ENCODE measurements around the gene AREG. TPM values are rescaled to one million over a fixed set of nuclear protein-coding genes. Genes with fewer than 3 reads are reported as not detected.
"Not testable (repeated sequence)": the region's sequence is repeated elsewhere in the genome, so short reads cannot be mapped to it uniquely, and the experiment has no call there.

The AREG gene, protein sequence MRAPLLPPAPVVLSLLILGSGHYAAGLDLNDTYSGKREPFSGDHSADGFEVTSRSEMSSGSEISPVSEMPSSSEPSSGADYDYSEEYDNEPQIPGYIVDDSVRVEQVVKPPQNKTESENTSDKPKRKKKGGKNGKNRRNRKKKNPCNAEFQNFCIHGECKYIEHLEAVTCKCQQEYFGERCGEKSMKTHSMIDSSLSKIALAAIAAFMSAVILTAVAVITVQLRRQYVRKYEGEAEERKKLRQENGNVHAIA
- total RNA-seq, result 5.6 and 7.7 TPM in 2 replicates

DNA sequence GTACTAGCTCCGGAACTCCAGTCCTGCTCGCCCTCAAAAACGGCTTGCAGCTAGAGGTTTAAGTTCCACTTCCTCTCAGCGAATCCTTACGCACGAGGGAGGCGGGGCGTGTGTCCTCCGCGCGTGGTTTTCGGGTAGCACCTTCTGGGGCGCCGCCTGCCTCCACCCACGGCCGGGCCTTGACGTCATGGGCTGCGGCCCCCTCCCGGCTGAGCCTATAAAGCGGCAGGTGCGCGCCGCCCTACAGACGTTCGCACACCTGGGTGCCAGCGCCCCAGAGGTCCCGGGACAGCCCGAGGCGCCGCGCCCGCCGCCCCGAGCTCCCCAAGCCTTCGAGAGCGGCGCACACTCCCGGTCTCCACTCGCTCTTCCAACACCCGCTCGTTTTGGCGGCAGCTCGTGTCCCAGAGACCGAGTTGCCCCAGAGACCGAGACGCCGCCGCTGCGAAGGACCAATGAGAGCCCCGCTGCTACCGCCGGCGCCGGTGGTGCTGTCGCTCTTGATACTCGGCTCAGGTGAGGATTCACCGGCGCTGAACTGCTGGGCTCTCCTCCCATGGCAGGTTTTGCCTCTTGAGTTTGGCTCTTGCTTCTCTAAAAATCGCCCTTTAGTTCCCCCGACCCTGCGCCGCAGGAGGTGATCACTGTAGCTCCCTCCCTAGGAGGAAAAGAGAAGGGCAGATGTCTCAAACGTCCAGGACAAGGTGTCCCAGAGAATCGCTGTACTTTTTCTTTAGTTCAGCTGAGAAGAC lies at the start of gene AREG:
Gene AREG (plus strand): TSS at position 246 of the 752 bp plus-strand sequence. CDS start 210 bp downstream, at position 456.
- no peak for DNase-seq (ENCODE audit: extremely low read depth, low read depth, low spot score)

DNA sequence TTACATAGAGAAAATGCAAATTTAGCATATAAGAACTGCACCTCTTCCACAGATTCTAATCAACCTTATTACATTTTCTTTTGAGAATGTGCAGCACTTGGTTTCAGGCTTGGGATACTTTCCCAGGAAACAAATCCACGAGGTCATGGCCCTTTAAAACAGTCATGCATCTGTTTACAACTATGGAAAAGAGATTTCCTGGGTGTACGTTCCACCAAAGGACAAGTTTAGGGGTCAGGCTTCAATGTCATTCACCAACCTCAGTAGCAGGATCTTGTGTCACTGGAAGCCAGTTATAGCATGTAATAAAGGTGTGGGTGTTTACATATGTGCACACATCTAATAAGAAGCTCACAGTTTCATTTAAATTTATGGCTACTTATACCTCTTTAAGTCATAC lies 49.3 kb upstream of the AREG start:
- DNase-seq (ENCODE audit: extremely low read depth, low read depth, low spot score), result no peak

DNA sequence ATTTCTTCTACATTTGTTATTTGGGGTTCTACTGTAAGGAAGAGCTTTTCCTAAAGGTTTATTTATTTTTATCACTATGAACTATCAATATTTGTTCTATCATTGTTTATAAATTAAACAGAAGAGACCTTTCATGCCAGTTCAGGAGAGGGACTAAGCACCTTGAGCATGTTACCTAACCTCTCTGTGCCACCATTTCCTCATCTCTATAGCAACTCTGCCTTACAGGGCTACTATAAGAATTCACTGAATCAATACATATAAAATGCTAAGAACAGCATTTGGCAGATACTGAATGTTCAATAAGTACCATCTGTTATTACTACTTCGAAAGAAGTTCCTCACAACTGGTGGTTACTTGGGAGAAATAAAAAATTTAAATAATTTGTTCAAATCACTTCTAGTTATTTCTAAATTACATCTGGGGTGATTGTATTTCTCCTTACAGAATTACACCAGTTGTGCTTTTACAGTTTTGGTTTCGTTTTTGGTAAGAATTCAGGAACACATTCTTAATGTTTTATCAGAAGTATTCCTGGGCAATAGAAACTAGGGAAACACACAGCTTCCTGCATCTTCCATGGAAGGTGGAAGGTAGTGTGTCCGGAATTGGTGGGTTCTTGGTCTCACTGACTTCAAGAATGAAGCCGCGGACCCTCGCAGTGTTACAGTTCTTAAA lies 47.0 kb upstream of the AREG start:
- DNase-seq (ENCODE audit: extremely low read depth, low read depth, low spot score), result no peak

DNA sequence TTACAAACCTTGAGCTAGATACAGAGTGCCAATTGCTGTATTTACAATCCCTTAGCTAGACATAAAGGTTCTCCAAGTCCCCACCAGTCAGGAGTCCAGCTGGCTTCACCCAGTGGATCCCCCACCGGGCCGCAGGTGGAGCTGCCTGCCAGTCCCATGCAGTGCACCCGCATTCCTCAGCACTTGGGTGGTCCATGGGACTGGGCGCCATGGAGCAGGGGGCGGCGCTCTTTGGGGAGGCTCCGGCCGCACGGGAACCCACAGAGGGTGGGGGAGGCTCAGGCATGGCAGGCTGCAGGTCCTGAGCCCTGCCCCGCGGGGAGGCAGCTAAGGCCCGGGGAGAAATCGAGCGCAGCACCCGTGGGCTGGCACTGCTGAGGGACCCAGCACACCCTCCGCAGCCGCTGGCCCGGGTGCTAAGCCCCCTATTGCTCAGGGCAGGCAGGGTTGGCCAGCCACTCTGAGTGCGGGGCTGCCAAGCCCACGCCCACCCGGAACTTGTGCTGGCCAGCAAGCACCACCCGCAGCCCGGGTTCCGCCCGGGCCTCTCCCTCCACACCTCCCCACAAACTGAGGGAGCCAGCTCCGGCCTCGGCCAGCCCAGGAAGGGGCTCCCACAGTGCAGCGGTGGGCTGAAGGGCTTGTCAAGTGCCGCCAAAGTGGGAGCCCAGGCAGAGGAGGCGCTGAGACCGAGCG lies 45.9 kb upstream of the AREG start:
- DNase-seq (ENCODE audit: extremely low read depth, low read depth, low spot score), result not testable (repeated sequence)

DNA sequence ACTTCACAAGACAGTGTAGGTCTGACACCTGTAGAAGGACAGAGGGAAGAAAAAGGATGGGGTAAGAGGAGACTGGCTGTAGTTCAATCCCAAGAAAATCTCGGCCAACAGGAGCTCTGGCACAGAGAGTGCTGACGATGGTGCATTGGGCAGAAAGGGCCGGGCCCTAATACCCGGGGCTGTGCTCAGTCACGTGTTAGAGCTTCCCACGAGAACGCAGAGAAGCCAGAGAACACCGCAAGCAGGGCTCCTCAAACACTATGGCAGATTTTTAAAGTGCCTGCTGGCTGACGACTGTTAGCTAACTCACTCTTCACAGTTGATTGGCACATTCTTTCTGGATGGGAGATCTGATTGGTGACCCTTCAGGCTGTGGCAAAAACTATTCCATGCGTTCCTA lies 44.5 kb upstream of the AREG start:
- DNase-seq (ENCODE audit: extremely low read depth, low read depth, low spot score), result no peak

DNA sequence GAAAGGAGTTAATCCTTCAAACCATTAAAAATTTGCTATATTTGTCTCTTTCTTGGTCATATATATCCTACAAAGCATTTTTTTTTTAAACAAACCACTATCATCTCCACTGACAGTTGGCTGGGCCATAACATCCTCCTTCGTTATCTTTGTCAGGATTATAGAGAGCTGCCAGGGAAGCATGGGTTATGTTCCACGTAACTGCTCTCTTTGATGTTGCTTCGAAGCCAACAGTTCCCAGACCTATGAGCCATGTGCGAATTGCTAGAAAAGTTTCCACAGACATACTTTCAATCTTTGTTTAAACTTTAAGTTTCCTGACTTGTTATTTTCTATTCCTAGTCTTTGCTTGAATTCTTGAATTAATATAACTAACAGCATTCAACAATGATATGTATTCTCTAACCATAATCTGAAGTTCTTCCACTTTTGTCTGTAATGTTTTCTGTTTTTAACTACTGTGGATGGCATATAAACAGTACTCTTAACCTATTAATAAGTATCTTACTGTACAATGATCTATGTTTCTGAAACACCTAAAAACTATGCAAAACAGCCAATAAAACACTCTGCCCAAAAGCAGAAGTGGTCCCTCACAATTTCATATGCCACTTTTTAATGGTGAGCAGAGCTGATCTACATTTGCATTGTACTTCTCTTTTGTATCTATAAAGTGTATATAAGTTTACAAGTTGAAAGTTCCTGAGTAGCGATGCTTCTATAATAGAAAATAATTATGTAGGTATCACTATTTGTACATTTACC lies 42.1 kb upstream of the AREG start:
- no peak for DNase-seq (ENCODE audit: extremely low read depth, low read depth, low spot score)

DNA sequence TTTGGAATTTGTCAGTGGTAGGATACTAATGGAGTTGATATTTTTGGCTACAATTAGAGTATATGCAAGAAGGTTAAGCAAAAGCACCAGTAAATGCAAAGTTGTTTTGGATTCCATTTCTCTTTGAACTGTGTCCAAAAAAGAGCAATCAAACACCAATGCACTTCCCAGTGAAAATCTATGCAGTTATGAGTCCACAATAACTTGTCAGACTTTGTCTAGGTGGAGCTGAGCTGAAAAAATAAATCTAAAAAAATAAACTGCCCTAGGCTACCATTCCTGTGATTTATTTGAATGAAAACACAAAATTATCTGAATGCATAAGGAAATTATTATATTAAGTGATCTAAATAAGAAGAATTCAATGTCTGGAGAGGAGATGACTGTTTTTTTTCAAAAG lies 37.0 kb upstream of the AREG start:
- DNase-seq (ENCODE audit: extremely low read depth, low read depth, low spot score), result no peak

DNA sequence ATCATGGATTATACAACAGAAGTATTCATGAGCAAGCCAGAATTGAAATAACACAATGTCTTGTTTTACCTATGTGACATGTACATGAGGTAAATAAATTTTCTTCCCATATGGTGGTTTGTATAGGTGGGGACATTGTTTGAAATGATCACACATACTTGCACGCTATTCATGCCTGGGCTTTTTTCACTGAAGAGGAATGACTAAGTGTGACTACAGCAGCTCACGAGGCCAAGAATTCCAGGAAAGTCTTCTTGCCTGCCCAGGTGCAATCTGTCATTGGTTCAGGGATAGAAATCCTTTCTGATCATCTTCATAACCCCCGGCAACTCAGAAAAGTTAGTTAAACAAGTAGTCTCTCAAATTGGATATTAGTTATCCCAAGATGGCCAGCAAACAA lies 36.3 kb upstream of the AREG start:
- DNase-seq (ENCODE audit: extremely low read depth, low read depth, low spot score), result no peak

DNA sequence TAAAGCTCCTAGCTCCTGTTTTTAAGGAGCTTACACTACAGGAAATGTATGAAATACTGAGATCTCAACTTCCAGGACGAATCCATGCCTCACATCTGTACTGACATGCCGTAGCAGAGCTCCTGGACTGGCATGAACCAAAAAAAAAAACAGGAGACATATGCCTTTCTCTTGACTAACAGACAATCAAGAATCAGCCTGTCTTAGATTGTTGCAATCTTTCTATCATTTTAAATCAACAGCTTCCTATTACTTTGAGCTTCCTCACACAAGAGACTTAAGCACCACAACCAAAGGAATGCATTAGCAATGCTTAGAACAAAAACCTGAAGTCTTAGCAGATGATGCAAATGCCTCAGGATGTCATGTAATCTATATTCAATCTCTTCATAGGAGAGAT lies 34.7 kb upstream of the AREG start:
- no peak for DNase-seq (ENCODE audit: extremely low read depth, low read depth, low spot score)

DNA sequence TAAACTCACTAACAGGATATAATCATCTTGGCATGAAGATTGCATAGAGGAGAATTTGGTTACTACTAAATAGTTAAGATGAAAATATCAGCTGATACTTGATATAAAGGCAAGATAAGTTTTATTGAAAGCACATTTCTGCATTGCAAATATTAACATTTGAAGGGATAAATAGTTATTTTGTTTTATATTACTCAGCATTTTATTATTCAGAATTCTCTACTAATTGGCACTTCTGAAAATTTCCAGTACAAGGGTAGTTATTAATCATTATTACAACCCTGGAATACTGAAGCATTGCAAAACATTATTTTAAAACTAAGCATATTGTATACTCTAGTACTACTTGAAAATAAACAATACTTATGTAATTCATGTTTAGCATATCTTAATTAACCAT lies 32.7 kb upstream of the AREG start:
- DNase-seq (ENCODE audit: extremely low read depth, low read depth, low spot score), result no peak

DNA sequence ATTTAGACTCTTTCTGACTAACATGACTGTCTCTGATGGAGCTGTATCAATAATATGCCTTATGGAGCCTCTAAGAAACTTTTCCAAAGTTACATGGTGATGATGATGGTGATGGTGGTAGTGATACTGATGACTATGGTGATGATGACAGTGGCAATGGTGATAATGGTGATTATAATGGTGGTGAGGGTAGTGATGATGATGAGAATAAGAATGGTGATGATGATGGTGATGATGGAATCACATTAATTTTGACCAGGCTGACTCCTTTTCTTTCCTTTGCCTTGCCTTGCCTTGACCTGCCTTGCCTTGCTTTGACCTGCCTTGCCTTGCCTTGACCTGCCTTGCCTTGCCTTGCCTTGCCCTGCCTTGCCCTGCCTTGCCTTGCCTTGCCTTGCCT lies 31.7 kb upstream of the AREG start:
- no peak for DNase-seq (ENCODE audit: extremely low read depth, low read depth, low spot score)

DNA sequence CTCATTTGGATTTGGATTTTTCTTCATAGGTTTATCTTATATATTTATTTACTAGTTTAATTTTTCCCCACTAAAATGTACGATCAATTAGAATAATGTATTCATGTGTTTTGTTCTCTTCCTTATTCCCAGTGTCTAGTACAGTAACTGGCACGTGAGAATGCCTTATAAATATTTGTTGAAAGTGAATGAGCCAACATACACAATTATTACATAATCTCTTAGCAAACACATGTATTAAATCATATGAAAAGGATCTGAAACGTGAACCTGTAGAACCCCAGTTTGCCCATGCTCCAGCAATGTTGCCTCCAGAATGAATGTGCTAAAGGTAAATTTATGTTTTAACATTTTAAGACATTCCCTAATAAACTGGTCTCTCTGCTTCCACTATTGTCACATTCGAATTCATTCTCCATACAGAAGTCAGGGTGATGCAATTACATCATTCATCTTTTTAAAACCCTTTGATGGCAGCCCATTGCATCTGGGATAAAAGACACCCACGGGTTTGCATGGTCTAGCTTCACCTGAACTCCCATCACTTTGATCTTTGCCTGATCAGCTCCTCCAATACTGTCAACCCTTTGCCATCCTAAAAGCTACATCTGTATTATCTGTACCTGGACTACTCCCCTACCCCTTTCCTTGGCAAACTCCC lies 30.7 kb upstream of the AREG start:
- no peak for DNase-seq (ENCODE audit: extremely low read depth, low read depth, low spot score)

DNA sequence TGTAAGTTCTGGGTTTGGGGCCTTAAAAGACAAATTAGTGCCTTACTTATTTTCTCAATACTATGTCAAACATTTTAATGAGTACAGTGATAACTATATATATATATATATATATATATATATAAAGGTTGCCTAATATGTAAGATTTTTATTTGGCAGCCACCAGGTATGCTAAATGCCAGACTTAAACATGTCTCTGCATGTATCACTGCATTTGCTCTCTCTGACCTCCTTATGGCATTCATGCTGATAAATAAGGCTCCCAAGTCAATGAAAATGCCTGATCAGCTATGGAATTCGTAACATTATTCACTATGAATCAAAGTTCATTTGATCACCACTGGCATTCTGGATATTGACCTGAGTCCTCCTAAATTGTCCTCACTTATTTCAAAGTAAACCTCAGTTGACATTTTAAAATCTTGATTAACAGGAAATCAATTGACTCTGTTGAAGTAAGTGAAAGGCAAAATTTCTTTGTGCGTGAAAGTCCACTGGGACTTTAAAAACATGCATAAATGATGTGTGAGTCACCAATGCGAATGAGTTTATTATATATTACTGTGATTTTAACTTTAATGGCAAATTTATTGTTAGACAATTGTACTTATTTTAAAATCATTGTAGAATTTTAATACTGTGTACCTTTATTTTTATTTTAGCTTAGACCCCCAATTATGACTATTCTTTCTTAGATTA lies 29.2 kb upstream of the AREG start:
- no peak for DNase-seq (ENCODE audit: extremely low read depth, low read depth, low spot score)

DNA sequence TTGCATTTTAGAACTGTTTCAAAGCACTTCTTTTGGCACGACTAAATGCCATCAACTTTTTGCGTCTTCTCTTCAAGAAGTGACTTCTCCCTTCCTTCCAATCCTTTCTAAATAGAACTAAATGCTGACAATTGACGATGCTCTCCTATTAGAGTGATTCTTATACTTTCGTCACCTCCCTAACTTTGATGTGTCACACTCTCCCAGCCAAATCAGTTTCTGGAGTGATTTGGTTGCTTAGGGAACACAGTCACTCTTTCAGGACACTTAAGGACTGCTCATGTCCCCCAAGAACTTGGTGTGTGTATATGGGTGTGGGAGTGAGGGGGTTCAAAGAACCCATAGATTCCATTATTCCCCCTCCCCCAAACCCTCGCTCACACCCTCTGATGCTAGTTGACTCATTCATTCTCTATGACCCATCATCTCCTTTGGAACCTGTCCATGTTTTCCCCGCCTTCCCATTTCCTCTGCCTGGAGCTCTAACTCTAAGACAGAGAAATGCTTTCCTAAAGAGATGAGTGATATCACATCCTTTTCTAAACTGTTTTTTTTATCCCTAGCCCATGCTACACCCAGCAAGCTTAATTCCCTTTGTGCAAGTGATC lies 26.8 kb upstream of the AREG start:
- peak; percentile 67 for DNase-seq (ENCODE audit: extremely low read depth, low read depth, low spot score)

DNA sequence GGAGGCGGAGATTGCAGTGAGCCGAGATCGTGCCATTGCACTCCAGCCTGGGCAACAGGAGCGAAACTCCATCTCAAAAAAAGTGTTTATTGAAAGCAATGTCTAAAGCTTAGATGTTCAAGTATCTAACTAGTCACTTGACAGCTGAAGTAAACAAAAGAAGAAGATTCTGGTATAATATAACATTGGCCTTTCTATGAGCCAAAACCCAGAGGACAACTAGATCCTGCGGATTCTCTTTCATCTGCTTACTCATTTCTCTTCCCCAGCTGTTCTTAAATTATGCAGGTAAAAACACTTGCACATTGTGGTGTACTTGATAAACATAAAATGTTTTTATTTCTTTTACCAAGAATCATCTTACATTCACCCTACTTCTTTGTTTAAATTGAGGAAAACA lies 24.1 kb upstream of the AREG start:
- no peak for DNase-seq (ENCODE audit: extremely low read depth, low read depth, low spot score)

DNA sequence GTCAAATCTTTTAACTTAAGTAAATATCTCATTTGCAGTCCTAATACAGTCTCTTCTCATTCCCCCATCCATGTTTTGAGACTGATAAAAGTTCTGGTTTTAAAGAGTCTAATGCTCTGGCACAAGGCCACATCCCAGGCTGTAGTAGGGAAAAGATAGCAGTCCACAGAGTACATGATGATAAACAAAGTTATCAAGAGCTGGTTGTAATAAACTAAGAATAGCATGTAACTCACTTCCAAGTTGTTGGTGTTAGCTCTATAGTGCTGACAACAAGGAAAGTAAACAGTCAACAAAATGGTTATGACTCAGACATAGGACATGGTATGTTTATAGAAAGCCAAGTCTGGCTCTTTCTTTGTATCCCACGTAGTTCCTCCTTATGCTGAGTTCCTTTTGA lies 21.8 kb upstream of the AREG start:
- DNase-seq (ENCODE audit: extremely low read depth, low read depth, low spot score), result peak; percentile 58

DNA sequence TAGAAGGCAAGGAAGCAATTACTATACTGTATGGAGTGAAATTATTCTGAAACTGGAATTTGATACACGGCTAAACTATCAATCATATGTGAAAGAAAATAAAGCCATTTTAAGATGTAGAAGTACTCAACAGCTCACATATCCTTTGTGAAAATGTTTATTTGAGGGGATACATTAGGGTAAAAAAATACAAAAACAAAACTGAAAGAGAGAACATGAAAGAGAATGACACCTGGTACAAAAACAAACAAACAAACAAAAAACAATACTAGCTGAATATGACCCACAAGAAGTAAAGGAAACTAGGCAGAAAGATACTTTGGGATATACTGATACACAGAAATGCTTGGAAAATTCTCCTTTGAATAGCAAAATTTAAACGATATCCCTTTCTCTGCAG lies 20.8 kb upstream of the AREG start:
- DNase-seq (ENCODE audit: extremely low read depth, low read depth, low spot score), result no peak

DNA sequence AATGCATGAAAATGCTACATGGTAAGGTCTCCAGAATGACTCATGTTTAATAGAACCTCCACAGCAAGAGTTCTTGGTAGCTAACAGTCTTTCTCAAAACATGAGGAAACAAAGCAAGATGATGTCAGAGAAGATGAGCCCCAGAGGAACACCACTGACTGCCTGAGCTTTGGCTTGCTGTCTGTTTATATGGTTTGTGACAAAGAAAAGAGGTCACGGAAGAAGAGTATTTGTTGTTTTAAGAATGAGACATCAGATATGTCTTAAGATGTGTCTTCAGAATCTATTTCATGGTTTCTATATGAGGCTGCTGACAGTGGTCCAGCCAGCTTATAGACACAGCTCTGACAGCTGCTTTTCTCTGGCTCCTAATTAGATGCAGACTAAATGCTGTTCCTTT lies 18.8 kb upstream of the AREG start:
- no peak for DNase-seq (ENCODE audit: extremely low read depth, low read depth, low spot score)

DNA sequence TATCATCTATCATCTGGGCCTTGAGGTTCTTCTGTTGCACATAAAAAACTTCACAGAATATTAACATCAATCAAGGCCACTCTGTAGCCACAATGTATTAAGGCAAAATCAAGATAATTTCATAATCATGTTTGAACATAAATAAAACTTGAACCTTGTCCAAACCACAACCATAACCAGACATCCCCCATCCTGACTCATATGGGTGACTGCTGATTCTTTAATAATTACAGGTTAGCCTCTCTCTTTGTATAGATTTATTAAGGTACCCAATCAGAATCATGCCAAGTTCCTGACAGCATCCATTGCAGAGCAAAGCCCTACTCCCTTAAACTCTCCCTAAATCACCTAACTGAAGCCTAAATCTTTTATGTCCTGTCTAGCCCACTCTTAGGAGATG lies 16.7 kb upstream of the AREG start:
- DNase-seq (ENCODE audit: extremely low read depth, low read depth, low spot score), result no peak

Measured in glomerular endothelial cell (primary cell).